ENCODE measurements around the gene CERS6.

DNA sequence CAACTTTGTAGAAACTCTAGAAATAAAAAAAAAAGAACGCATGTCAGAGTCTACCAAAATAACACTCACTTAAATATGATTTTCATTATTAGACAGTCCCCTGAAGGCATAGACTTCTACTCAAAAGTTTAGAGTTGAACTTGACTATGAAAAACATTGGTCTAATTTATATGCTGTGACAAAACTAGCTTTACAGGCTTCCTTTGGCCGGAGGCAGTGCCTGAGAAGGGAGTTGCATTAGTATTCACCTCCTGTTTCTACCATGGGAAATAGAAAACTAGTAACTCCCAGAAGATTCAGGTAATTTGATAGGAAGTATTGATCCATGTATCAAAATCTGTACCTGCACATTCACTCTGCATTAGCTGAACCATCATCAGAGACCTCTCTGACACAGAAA lies 182.9 kb downstream of the CERS6 start:
- TF ChIP-seq ZFP3 (CRISPR knock-in tag; IDR thresholded peaks at IDR 0.05) (no peak), ARNTL (CRISPR knock-in tag; IDR thresholded peaks at IDR 0.05; ENCODE audit: borderline replicate concordance, low read depth) (no peak), RARB (CRISPR knock-in tag; IDR thresholded peaks at IDR 0.05) (no peak), GLIS3 (CRISPR knock-in tag; IDR thresholded peaks at IDR 0.05) (no peak), ZNF565 (CRISPR knock-in tag; conservative IDR thresholded peaks at IDR 0.05; ENCODE audit: low read depth) (no peak), CSDC2 (CRISPR knock-in tag; IDR thresholded peaks at IDR 0.05) (no peak)
- TF ChIP-seq, protein P1, sequence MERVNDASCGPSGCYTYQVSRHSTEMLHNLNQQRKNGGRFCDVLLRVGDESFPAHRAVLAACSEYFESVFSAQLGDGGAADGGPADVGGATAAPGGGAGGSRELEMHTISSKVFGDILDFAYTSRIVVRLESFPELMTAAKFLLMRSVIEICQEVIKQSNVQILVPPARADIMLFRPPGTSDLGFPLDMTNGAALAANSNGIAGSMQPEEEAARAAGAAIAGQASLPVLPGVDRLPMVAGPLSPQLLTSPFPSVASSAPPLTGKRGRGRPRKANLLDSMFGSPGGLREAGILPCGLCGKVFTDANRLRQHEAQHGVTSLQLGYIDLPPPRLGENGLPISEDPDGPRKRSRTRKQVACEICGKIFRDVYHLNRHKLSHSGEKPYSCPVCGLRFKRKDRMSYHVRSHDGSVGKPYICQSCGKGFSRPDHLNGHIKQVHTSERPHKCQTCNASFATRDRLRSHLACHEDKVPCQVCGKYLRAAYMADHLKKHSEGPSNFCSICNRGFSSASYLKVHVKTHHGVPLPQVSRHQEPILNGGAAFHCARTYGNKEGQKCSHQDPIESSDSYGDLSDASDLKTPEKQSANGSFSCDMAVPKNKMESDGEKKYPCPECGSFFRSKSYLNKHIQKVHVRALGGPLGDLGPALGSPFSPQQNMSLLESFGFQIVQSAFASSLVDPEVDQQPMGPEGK (CRISPR knock-in tag; IDR thresholded peaks at IDR 0.05; ENCODE audit: borderline replicate concordance) = no peak
